ENCODE measurements around the gene SLC9A8.
"Not testable (repeated sequence)": the region's sequence is repeated elsewhere in the genome, so short reads cannot be mapped to it uniquely, and the experiment has no call there.

SLC9A8 gene, protein sequence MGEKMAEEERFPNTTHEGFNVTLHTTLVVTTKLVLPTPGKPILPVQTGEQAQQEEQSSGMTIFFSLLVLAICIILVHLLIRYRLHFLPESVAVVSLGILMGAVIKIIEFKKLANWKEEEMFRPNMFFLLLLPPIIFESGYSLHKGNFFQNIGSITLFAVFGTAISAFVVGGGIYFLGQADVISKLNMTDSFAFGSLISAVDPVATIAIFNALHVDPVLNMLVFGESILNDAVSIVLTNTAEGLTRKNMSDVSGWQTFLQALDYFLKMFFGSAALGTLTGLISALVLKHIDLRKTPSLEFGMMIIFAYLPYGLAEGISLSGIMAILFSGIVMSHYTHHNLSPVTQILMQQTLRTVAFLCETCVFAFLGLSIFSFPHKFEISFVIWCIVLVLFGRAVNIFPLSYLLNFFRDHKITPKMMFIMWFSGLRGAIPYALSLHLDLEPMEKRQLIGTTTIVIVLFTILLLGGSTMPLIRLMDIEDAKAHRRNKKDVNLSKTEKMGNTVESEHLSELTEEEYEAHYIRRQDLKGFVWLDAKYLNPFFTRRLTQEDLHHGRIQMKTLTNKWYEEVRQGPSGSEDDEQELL

DNA sequence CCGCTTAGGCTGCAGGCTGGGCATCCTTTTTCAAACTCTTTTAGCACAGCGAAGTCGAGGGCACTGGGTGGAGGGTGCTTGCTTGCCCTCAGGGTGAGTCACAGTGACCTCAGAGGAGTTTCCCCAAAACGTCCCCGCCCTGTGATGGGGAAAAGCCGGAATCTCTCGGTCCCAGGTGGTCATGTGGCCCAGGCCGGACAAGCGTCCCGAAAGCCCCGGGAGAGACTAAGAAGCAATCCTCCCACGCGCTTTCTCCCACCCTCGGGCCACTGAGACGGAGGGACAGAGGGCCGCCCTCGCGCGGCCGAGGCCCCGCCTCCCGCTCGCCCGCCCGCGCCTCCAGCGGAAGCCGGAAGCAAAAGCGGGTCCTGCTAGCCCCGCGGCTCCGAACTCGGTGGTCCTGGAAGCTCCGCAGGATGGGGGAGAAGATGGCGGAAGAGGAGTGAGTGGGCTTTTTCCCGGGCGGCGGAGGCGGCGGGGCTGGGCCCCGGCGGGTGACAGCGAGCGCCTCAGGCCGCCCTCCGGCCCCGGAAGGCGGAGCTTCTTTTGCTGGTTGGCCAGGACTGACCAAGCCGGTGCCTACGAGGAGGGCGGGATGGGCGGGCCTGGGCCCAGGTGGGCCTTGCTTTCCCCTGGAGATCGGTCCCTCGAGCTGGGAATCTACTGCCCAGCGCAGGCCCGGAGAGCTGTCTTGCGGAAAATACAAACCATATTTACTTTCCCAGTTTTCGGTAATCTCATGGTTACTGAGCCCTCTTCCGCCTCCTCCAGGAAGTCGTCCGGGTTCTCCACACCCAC lies at the start of gene SLC9A8:
SLC9A8 (plus strand) TSS at position 322 of the 798 bp plus-strand sequence; CDS start at position 417, 95 bp downstream.
- DNase-seq = peak; percentile 89

DNA sequence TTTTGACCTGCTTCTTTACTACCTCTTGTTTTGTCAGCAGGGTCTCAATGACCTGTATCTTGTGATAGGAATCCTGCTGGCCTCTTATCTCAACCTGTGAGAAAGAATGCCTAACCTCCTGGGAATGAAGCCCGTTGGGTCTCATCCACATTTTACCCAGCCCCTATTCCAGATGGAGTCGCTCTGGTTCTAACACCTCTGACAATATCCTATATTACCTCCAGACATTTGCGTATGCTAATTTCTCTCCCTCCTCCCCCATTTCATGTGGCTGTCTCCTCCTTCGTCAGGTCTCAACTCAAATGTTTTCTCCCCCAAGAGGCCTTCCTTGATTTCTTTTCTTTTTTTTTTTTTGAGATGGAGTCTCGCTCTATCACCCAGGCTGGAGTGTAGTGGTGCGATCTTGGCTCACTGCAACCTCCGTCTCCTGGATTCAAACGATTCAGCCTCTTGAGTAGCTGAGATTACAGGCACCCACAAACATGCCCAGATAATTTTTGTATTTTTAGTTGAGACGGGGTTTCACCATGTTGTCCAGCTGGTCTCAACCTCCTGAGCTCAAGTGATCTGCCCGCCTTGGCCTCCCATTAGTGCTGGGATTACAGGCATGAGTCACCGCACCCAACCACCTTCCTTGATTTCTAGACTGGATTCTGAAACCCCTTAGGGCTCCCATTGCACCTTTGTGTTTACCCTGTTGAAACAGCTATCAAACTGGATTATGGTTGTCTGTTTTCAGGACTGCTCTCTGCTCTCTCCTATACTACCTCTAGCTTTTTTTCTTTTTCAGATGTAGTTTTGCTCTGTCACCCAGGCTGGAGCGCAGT lies 49.5 kb upstream of the SLC9A8 start:
- no peak for DNase-seq

DNA sequence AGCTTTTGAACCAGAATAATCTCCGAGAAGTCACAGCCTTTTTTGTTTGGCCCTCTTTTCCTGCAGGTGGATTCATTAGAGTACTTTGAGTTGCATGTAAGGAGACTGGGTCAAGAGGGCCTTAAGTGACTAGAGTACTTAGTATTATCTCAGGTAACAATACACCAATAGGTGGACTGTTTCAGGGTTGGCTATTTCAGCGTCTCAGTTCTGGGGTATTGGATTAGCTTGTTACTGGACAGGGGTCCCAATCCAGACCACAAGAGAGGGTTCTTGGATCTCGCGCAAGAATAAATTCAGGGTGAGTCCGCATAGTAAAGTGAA lies 47.3 kb upstream of the SLC9A8 start:
- DNase-seq = no peak

DNA sequence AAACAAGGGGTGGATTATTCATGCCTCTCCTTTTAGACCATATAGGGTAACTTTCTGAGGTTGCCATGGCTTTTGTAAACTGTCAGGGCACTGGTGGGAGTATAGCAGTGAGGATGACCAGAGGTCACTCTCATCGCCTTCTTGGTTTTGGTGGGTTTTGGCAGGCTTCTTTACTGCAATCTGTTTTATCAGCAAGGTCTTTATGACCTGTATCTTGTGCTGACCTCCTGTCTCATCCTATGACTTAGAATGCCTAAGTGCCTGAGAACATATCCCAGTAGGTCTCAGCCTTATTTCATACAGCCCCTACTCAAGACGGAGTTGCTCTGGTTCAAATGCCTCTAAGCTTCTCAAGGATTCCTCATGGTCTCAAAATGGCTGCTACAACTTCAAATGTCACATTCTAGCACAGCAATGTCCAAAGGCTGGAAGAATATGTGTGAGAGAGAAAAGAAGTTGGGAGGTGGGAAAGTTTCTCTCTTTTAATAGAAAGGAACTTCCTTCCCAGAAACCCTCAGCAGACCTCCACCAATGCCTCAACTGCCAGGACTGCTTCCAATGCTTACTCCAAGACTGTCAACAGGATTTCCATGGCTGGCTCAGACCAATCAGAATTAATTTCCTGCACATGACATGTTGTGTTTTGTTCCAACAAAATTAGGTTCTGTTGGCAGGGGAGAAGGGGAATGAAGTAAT lies 46.6 kb upstream of the SLC9A8 start:
- DNase-seq = no peak

DNA sequence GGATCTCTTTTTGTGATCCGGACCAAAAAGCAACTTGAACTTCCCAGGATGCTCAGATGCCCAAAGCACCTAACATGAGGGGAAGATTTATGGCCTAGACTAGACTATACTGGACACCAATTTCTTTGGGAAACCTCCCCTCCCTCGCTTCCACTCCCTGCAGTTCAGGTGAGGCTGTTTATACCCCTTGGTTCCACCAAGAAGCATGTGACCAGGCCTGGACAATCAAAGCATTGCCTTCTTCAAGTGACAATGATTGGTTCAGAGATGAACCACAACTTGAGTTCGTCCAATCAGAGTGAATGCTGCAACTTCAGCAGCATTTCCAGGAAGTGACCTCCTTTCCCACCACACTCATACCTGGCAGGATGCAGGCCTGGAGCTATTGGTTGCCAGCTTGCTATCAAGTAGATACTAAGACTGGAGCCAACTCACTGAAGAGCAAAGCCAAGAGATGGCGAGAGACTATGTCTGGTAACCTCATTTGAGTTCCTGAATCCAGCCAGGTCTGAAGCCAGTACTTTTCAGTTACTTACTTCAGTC lies 45.6 kb upstream of the SLC9A8 start:
- DNase-seq = peak; percentile 32

DNA sequence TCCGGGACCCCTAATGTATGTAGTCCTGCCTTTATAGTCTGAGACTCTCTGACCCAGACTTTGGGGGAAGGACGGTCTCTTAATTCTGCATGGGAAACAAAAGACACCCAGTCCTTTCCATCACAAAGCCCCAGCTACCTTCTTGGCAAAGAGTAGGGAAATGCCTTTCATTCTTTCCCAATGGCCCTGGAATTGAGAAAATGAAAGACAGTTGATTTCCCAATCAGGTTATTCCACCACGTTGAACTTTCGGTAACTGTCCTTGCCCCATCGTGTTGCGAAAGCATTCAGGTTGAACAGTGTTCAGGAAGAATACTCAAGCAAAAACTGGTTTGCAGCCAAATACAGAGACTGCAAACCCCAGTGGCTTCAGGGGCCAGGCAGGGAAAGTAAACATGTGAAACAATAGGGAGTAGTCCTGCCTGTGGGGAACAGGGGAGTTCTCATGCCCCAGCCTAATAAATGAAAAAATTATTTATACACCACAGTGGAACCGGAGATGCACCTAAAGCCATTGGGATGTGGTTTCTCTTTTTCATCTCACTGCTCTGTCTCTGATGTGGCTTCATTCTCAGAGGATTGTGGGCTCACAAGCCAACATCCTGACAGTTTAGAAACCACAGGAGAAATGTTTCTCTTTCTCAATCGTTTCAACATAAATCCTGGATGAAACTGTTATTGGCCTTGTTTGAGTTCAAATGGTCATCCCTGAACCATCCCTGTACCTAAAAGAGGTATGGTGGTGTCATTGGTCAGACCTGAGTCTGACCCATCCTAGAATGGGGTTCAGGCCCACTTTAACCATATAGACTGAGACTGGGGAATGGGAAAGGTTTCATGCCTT lies 44.2 kb upstream of the SLC9A8 start:
- peak; percentile 58 for DNase-seq

DNA sequence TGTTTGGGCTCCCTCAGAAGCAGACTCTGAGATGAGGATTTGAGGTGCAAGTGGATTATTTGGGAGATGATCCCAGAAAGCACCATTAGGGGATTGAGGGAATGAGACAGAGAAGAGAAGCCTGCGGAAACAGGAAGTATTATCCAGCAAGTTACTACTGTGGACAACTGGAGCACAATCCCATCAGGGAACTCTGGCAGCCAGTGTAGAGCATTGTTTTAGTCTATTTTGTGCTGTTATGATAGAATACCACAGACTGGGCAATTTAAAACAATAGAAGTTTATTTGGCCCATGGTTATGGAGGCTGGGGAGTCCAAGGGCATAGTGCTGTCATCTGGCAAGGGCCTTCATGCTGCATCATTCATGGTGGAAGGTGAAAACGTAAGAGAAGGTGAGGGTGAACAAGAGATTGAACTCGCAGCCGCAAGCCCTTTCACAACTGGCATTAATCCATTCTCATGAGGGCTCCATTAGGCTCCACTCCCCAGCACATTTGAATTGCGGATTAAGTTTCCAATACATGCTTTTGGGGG lies 43.5 kb upstream of the SLC9A8 start:
- DNase-seq = no peak

DNA sequence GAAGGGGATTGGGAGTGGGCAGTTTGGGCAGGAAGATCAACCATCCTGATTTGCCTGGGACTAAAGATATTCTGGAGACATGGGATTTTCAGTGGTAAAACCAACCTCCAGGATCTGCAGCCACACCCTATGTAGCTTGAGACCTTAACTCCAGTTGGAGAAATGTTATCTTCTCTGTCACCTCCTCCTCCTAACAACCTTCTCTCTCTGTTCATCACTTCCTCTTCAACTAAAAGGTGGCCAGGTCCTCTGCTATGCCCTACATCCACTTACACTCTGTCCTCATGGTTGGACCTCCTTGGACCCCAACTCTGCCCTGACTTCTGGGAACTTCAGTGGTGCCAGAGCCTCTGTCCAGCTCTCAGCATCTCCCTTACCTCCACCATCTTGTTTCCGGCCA lies 42.0 kb upstream of the SLC9A8 start:
- DNase-seq = no peak

DNA sequence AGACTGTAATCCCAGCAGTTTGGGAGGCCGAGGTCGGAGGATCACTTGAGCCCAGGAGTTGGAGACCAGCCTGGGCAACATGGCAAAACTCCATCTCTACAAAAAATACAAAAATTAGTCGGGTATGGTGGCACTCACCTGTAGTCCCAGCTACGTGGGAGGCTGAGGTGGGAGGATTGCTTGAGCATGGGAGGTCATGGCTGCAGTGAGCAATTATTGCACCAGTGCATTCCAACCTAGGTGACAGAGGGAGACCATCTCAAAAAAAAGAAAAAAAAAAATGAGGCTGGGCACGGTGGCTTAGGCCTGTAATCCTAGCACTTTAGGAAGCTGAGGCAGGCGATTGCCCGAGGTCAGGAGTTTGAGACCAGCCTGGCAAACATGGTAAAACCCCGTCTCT lies 38.4 kb upstream of the SLC9A8 start:
- DNase-seq = not testable (repeated sequence)

DNA sequence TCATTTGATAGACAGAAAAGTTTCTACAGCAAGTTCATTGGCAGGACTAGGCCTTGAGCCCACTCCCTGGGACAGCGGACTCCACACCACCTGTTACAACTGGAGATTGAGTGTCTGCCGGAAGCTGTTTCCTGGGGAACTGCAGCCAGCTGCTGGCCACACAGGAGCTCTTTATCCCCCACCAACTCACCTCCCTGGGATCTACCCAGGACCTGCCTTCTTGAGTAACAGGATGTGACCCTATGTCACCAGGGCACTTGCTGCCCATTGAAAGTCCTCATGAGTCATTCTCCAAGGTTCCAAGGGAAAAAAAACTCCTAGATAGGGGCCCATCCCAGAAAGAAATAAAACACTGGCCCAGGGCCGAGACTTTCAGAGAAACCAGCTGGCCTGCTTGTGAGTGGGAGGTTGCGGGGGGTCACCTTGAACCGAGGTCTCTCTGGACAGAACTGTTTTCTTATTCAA lies 37.4 kb upstream of the SLC9A8 start:
- DNase-seq = no peak

DNA sequence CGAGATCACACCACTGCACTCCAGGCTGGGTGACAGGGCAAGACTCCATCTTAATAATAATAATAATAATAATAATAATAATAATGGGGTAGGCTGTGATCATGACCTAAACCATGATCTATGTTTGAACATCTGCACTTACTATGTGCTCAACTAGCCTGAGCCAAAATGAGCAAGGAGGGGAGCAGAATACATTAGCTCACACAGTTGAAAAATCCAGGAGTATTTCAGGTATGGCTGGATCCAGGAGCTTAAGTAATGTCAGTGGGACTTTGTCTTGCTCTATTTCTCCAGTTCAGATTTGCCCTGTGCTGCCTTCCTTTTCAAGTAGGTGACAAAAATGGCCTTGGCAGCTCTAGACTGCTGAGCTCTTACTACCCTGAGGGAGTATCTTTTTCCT lies 32.7 kb upstream of the SLC9A8 start:
- DNase-seq = no peak

DNA sequence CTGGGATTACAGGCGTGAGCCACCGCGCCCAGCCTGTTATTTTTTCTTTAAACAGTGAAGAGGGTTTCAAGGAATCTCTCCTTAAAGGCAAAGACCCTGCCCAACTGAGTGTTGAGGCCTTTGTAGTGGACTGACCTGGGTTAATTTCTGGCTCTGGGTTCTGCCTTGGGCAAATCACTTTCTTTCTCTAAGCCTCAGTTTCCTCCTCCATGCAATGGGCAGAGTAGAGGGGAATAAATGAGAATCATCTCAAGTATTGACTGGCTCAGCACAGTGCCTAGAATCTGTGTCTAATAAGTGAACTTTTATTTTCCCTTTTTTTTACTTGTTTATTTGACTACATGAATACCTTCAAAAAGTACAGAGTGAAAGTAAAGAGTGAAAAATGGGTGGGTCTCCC lies 31.0 kb upstream of the SLC9A8 start:
- no peak for DNase-seq

DNA sequence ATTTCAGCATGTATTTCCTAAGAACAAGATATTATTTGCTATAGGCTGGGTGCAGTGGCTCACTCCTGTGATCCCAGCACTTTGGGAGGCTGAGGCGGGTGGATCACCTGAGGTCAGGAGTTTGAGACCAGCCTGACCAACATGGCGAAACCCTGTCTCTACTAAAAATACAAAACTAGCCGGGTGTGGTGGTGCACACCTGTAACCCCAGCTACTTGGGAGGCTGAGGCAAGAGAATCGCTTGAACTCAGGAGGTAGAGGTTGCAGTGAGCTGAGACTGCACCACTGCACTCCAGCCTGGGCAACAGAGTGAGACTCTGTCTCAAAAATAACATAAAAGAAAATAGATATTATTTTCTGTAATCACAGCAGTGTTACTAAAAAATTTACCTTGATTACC lies 30.2 kb upstream of the SLC9A8 start:
- not testable (repeated sequence) for DNase-seq

DNA sequence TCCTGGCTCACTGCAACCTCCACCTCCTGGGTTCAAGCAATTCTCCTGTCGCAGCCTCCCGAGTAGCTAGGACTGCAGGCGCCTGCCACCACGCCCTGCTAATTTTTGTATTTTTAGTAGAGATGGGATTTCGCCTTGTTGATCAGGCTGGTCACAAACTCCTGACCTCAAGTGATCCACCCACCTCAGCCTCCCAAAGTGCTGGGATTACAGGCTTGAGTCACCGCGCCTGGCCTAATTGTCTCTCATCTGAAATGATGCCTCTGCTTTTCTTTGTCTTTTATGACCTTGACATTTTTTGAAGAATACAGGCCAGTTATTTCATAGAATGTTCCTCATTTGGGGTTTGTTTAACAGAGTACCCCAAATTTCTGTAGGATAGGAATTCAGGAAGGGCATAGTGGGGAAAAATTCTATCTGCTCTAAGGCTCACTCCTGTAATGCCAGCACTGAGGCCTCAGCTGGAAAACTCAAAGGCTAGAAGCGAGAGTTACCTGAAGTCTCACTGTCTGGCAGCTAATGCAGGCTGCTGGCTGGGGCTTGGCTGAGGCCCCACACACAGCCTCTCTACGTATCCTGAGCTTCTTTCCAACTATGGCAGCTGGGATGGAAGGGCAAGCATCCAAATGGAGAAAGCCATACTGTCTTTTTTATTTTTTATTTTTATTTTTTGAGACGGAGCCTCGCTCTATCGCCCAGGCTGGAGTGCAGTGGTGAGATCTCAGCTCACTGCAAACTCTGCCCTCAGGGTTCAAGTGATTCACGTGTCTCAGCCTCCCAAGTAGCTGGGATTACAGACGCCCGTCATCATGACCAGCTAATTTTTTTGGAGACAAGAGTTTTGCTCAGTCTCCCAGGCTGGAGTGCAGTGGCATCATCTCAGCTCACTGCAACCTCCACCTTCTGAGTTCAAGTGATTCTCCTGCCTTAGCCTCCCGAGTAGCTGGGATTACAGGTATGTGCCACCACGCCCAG lies 29.3 kb upstream of the SLC9A8 start:
- not testable (repeated sequence) for DNase-seq

DNA sequence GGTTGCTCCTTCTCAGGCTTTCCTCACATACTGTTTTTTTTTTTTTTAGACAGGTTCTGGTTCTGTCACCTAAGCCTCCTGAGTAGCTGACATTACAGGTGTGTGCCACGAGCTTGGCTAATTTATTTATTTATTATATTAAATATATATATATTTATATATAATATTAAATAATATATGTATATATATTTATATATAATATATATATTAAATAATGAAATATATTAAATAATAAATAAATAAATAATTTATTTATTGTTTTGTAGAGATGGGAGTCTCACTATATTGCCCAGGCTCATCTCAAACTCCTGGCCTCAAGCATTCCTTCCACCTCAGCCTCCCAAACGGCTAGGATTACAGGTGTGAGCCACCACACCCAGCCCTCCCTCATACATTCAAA lies 28.3 kb upstream of the SLC9A8 start:
- DNase-seq = no peak

DNA sequence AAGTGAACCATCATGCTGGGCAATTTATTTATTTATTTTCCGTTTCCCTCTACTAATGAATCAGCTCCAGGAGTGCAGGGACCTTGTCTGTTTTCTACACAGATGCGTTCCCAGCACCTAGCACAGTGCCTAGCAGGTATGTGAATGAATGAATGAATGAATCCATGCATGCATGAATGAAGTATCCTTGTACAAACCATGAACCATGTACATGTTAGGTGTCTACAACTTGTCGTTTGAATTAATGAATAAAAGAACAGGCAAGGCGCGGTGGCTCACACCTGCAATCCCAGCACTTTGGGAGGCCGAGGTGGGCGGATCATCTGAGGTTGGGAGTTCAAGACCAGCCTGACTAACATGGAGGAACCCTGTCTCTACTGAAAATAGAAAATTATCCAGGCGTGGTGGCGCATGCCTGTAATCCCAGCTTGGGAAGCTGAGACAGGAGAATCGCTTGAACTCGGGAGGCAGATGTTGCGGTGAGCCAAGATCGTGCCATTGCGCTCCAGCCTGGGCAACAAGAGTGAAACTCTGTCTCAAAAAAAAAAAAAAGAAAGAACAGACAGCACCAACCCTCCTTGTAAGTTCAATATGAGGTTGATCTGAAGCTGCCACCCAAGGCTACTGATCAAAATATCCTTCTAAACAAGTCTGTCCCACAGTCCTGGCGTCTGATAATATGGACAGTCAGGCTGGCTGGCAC lies 27.3 kb upstream of the SLC9A8 start:
- DNase-seq = no peak

DNA sequence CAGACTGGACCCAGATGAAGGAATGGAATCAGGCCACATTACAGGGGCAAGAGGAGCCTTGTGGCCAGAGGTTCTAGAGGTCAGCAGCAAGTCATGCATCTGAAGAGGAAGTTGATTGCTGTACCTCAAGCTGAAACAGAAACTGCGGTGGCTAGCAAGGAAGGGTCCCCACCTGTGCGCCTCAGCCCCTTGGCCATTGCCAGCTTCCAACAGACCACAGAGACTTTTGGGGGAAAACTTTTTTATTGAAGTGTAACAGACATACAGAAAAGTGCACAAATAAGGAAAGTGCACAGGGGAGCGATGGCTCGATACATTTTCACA lies 26.8 kb upstream of the SLC9A8 start:
- DNase-seq = no peak

DNA sequence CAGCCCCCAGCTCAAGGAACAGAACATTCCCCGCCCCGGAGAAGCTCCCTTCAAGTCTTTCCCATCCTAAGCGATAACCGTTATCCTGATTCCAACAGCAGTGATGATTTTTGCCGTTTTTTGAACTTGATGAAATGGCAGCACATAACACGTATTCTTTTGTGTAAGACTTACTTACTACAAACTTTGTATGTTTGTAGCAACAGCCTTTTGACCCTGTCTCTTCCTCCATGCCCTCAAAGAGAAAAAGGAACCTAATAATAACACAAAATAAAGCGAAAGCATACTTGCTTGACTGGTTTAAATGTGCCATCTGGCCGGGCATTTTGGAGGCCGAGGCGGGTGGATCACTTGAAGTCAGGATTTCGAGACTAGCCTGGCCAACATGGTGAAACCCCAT lies 26.4 kb upstream of the SLC9A8 start:
- no peak for DNase-seq
